ENCODE measurements around the gene AJM1. TPM values are rescaled to one million over a fixed set of nuclear protein-coding genes. Genes with fewer than 3 reads are reported as not detected.
"Not testable (repeated sequence)": the region's sequence is repeated elsewhere in the genome, so short reads cannot be mapped to it uniquely, and the experiment has no call there.

AJM1 gene
- 1.8 and 2.3 TPM in 2 replicates for total RNA-seq (2021)
- long read RNA-seq, full-length matches to known transcripts, result 2 of 2 reads
- long read RNA-seq, partial matches to known transcripts, result 0 of 2 reads
- long read RNA-seq, other reads (novel, unspliced or antisense), result 0 of 2 reads

GRCh38 chr9:136842380-136842948 lies at the start of gene AJM1:
Gene AJM1, plus strand, starts transcription at chr9:136842478. Its CDS starts 1,937 bp downstream, at chr9:136844415.
- not testable (repeated sequence) for H3T11ph ChIP-seq (ENCODE audit: low read length); H3K56ac ChIP-seq (ENCODE audit: insufficient read length, low read depth, low read length); H3K9ac ChIP-seq (ENCODE audit: extremely low read depth, insufficient read length, low read length); H4K5ac ChIP-seq (ENCODE audit: insufficient read length, low read depth, low read length); H2BK120ac ChIP-seq (ENCODE audit: low read depth, low read length, poor library complexity, severe bottlenecking); H3K27me3 Mint-ChIP-seq (ENCODE audit: low read depth); H3K79me1 ChIP-seq (ENCODE audit: insufficient read depth, low read depth, low read length, poor library complexity, severe bottlenecking); H3K14ac ChIP-seq (ENCODE audit: insufficient read depth, low read length); H3K27me3 ChIP-seq (ENCODE audit: insufficient read depth, low read length); H3K9me3 Mint-ChIP-seq; H3K79me2 ChIP-seq (ENCODE audit: insufficient read depth, low read length); H3K4me2 ChIP-seq (ENCODE audit: insufficient read depth, insufficient read length, low read length); H3K9me3 ChIP-seq (ENCODE audit: control insufficient read depth, low read depth, low read length); H2AK5ac ChIP-seq (ENCODE audit: insufficient read length, low read length); H4K8ac ChIP-seq (replicated peaks; ENCODE audit: insufficient read length, low read depth, low read length); H3K23ac ChIP-seq (ENCODE audit: insufficient read length, low read depth, low read length); H3K4ac ChIP-seq (ENCODE audit: low read depth, low read length); H2AFZ ChIP-seq (ENCODE audit: low read length); H3K27ac ChIP-seq (ENCODE audit: insufficient read length, low read depth, low read length); H3K4me1 ChIP-seq (ENCODE audit: insufficient read depth, low read length); H2BK5ac ChIP-seq (ENCODE audit: insufficient read length, low read length); H2BK20ac ChIP-seq (ENCODE audit: low read depth, low read length, poor library complexity, severe bottlenecking); H2BK15ac ChIP-seq (ENCODE audit: low read depth, low read length); H3K18ac ChIP-seq (ENCODE audit: insufficient read length, low read depth, low read length); H3K23me2 ChIP-seq (ENCODE audit: insufficient read length, low read depth, low read length, poor library complexity, severe bottlenecking); H4K91ac ChIP-seq (ENCODE audit: insufficient read length, low read depth, low read length); H4K20me1 ChIP-seq (ENCODE audit: control insufficient read depth, insufficient read depth, insufficient read length); H2BK12ac ChIP-seq (ENCODE audit: insufficient read length, low read depth, low read length)
- WGBS (ENCODE audit: extremely low coverage, insufficient read length, low lambda C conversion rate), result no CpG with 5 or more reads among the region's 27 CpGs
- peak within 1 kb of the TSS in 1 of 2 experiments; percentile 56 for H3K4me3 Mint-ChIP-seq
- 0 out of 7 replicates have a peak within 1 kb of the TSS, but pooled peaks of 1 of the 3 experiments have one; percentile 64 for H3K27ac Mint-ChIP-seq
- DNase-seq, result peak; percentile 87
- H3K36me3 Mint-ChIP-seq (ENCODE audit: insufficient read depth in 1 of 3, low read depth in 3 of 3), result peaks cover 0 to 15% (median 15%) of the 10 kb centered on the region in 3 experiments; a peak in 4 of 7 replicates
- TF ChIP-seq CTCF (conservative IDR thresholded peaks at IDR 0.05), result peak; percentile 92
- H3K4me1 Mint-ChIP-seq, result peaks cover 16 to 28% of the 10 kb centered on the region in 2 experiments
